HG03066 (cell line): Measurements from ENCODE around the gene ISM1.

Experiments
- ATAC-seq: cut with Tn5 transposase; IDR thresholded peaks from one replicate; pipeline ENCODE4 v1.9.1; 2021; ENCODE audit warnings: low read depth; ENCODE audit not compliant: unreplicated experiment

Gene ISM1

DNA sequence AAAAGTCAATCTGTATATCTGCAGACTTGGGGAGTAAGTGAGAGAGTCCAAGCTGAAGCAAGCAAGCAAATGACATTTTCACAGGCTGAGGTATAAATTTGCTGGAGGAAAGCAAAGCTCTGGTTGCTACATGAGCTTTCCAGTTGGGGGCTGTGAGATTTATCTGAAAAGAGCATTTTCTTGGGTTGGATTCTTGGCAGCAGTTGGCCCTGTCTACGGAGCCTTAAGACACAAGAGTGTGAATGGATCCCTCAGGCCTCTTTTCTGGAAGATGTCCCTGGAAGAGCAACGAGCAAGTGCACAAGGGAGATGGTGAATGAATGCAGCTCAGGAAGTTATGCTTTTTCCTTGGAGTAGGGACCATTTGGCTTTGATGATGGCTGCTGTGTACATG is 30.8 kb downstream of the ISM1 start:
- ATAC-seq: no peak

- ATAC-seq: no peak
These were observed 34.3 kb downstream of the ISM1 start for GRCh38 chr20:13255356-13255755.

DNA sequence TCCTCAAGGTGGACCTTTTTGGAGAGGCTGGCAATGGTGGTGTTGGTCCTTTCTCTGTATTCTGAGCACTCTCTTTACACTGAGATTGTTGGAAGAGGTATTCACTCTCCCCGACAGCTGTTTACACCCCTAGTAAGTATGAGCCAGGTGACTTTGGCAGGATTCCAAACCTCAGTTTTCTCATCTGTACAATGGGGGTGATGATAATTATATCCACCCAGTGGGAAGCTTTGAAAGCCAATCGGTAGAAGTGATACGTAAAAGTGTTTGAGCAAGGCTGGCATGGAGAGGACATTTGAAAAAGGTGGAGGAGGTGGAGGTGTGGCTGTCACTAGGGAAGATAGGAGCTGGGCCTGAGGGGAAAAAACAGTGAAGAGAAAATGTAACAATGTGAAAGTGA is 35.5 kb downstream of the ISM1 start:
- no peak for ATAC-seq

DNA sequence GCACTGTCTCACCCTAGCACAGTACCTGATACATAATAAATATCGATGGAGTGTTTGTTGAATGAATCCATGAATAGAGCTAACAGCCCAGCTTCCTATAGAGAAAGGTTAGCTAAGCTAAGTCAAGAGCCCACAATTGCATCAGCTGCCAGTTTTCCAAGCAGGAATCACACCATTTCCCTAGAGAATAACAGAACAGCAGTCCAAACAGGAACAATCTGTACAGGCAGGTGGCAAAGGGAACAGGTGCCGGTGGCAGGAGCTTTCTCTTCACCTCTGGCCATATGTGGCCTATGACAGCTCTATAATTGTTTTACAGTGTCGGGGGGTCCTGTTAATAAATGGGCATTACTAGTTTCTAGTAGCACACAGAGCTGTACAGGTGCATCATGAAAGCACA is 38.8 kb downstream of the ISM1 start:
- ATAC-seq: no peak

- no peak for ATAC-seq
These were observed 39.7 kb downstream of the ISM1 start for GRCh38 chr20:13260650-13261279.

- no peak for ATAC-seq
These were observed 40.6 kb downstream of the ISM1 start for GRCh38 chr20:13261460-13262301.

DNA sequence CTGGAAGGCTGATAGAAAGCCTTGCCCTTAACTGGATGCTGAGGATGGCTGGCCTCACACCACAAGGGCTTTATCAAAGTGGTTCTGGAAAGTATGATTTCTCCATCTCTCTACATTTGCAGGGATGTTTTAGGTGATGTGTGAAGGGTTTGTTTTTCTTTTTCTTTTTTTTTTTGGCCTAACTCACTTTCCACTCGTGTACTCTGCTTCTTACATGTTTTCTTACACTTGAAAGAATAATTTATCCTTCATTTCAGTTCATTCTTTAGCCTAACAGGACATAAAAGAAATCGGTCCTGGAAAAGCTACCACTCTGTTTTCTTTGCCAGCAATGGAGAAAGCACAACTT is 41.2 kb downstream of the ISM1 start:
- ATAC-seq: no peak

- no peak for ATAC-seq
These were observed 41.7 kb downstream of the ISM1 start for GRCh38 chr20:13262671-13263360.

DNA sequence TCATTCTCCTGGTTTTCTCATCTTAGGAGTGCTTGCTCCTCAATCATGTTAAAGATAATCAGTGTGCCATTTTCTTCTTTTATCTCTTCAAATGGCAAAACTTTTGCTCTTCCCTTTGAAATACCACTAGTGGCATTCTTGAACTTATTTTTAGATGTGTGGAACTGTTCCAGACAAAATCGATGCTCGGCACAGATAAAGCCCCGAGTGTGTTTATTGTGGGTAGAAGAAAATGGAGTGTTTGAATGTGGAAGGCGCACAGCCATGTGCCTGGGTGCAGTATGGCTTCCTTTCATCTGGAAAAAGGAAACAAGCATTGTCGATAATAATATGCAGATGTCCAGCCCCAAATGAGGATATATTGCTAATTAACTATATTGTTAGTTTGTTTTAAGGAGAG is 42.4 kb downstream of the ISM1 start:
- ATAC-seq: no peak

DNA sequence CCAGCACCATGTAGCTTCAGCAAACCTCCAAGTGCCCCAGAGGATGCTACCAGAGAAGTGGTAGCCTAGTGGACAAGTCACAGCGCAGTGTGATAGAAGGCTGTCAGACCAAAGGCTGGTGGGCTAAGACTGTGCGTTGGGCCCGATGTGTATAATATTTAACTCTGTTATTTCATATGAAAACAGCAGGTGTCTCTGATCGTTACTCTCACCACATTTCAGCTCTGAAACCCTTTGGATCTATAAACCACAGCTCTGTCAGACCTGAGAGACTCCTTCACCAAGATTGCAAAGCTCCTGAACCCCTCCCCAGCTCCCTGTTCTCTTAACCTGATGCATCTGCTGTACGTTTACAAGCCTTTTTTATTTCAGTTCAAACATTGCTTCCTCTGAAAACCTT is 43.8 kb downstream of the ISM1 start:
- no peak for ATAC-seq

GRCh38 chr20:13265941-13266340 is 44.9 kb downstream of the ISM1 start:
- ATAC-seq: no peak

GRCh38 chr20:13267231-13267630 is 46.2 kb downstream of the ISM1 start:
- ATAC-seq: no peak

- no peak for ATAC-seq
These were observed 47.9 kb downstream of the ISM1 start for GRCh38 chr20:13268953-13269352.

- ATAC-seq: no peak
These were observed 49.1 kb downstream of the ISM1 start for GRCh38 chr20:13270211-13270610.

- no peak for ATAC-seq
These were observed 50.0 kb downstream of the ISM1 start for GRCh38 chr20:13271098-13271497.

- no peak for ATAC-seq
These were observed 51.2 kb downstream of the ISM1 start for GRCh38 chr20:13271977-13272975.

GRCh38 chr20:13274275-13274861 is 53.3 kb downstream of the ISM1 start:
- no peak for ATAC-seq

DNA sequence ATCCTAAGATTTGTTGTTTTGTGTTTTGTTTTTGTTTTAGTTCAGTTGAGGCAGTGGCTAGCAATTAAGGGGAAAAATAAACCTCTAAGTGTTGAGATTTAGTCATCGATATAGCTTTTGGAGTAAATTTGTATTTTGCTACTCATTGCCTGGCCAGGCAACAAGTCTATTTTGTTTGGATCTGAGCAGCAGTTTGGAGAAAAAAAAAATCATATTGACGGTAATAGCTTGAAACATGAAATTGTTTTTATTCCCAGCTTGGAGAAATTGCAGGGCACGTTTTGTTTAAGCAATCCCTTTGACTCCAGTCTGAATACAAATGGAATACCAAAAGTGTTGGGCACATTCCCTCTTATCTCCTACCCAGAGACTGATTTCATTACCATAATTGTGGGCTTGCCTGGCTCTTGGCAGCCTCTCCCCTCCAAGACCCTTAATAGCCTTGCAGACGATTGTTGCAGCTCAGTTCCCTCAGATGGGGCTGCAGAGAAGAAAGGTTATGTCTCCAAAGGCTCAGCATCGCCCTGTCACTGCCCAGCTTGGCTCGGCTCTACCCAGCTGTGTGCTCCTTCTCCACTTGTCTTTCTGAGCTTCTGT is 56.0 kb downstream of the ISM1 start:
- ATAC-seq: no peak

- ATAC-seq: no peak
These were observed 56.7 kb downstream of the ISM1 start for GRCh38 chr20:13277663-13278295.
